HG02610 (cell line): ENCODE data around the gene TMEM79.

Experiments used
- ATAC-seq: cut with Tn5 transposase; IDR thresholded peaks from one replicate; pipeline ENCODE4 v1.9.1; 2021; ENCODE audit warnings: mild to moderate bottlenecking, moderate library complexity; ENCODE audit not compliant: unreplicated experiment

Gene TMEM79

GRCh38 chr1:156284112-156284511, at the start of gene TMEM79:
Gene TMEM79 (plus strand): TSS chr1:156284325. CDS start chr1:156285227, 902 bp downstream.
- no peak for ATAC-seq

GRCh38 chr1:156236164-156236563, 48.0 kb upstream of the TMEM79 start:
- ATAC-seq, result no peak

- ATAC-seq, result no peak
These were observed 45.9 kb upstream of the TMEM79 start for GRCh38 chr1:156238248-156238647.

- no peak for ATAC-seq
These were observed 42.8 kb upstream of the TMEM79 start for GRCh38 chr1:156241311-156241811.

- ATAC-seq, result no peak
These were observed 42.2 kb upstream of the TMEM79 start, which contains the start of gene BGLAP for GRCh38 chr1:156241926-156242325. Gene BGLAP (plus strand): TSS chr1:156242184. CDS start chr1:156242232, 48 bp downstream.

- ATAC-seq, result no peak
These were observed 41.4 kb upstream of the TMEM79 start for GRCh38 chr1:156242738-156243137.

- no peak for ATAC-seq
These were observed 40.0 kb upstream of the TMEM79 start for GRCh38 chr1:156244126-156244525.

GRCh38 chr1:156244712-156245111, 39.4 kb upstream of the TMEM79 start:
- no peak for ATAC-seq

- ATAC-seq, result no peak
These were observed 38.5 kb upstream of the TMEM79 start for GRCh38 chr1:156245451-156246232.

- ATAC-seq, result no peak
These were observed 37.8 kb upstream of the TMEM79 start for GRCh38 chr1:156246241-156246780.

GRCh38 chr1:156246781-156247459, 37.2 kb upstream of the TMEM79 start:
- ATAC-seq, result no peak

GRCh38 chr1:156247460-156248322, 36.4 kb upstream of the TMEM79 start, which contains the start of gene PAQR6:
Gene PAQR6 (minus strand): TSS chr1:156248056. CDS start chr1:156246731, 1,325 bp downstream.
- no peak for ATAC-seq

GRCh38 chr1:156248323-156248683, 35.8 kb upstream of the TMEM79 start:
- ATAC-seq, result no peak

GRCh38 chr1:156249593-156249992, 34.5 kb upstream of the TMEM79 start:
- no peak for ATAC-seq

GRCh38 chr1:156251527-156251926, 32.6 kb upstream of the TMEM79 start:
- no peak for ATAC-seq

GRCh38 chr1:156253634-156254033, 30.5 kb upstream of the TMEM79 start:
- no peak for ATAC-seq

- no peak for ATAC-seq
These were observed 26.4 kb upstream of the TMEM79 start for GRCh38 chr1:156257711-156258110.

- no peak for ATAC-seq
These were observed 25.3 kb upstream of the TMEM79 start for GRCh38 chr1:156258859-156259258.

- ATAC-seq, result no peak
These were observed 24.3 kb upstream of the TMEM79 start for GRCh38 chr1:156259805-156260204.

- ATAC-seq, result no peak
These were observed 23.2 kb upstream of the TMEM79 start for GRCh38 chr1:156260896-156261295.
